SJCRH30 (cell line): ENCODE results near the gene BAHCC1. TPM values are rescaled to one million over a fixed set of nuclear protein-coding genes. Genes with fewer than 3 reads are reported as not detected.

ENCODE experiments used
- DNase-seq, 2 experiments: peaks; one replicate each; pipeline ENCODE4 v3.0.0-alpha.2; 2015 to 2020
- H3K27ac ChIP-seq: fragments of 250-450 bp; sonication (Bioruptor Pico); 2 replicates; pipeline ENCODE4 v1.5.1; 2020; ENCODE audit warnings: mild to moderate bottlenecking, moderate library complexity
- H3K27me3 ChIP-seq: fragments of 250-450 bp; sonication (Bioruptor Pico); 2 replicates; pipeline ENCODE4 v1.5.1; 2020; ENCODE audit warnings: mild to moderate bottlenecking, moderate library complexity
- H3K36me3 ChIP-seq: fragments of 250-450 bp; sonication (Bioruptor Pico); 2 replicates; pipeline ENCODE4 v1.5.1; 2020; ENCODE audit warnings: mild to moderate bottlenecking, moderate library complexity
- H3K4me1 ChIP-seq: fragments of 250-450 bp; sonication (Bioruptor Pico); 2 replicates; pipeline ENCODE4 v1.5.1; 2020; ENCODE audit warnings: mild to moderate bottlenecking, moderate library complexity
- H3K4me3 ChIP-seq: fragments of 250-450 bp; sonication (Bioruptor Pico); 2 replicates; pipeline ENCODE4 v1.5.1; 2020; ENCODE audit warnings: mild to moderate bottlenecking, moderate library complexity
- H3K9me3 ChIP-seq: fragments of 250-450 bp; sonication (Bioruptor Pico); replicated peaks from 2 replicates; pipeline ENCODE4 v1.5.1; 2020; ENCODE audit warnings: mild to moderate bottlenecking, moderate library complexity
- total RNA-seq: library from RNA; depleted of rRNA; stranded (reverse); fragments of >200 nt; shearing (Covaris generic); gene quantifications from 2 replicates; pipeline ENCODE4 v1.2.3, GENCODE V29; 2014

Gene BAHCC1
- total RNA-seq, 1 experiment from 2014 or later = 20.0 TPM

DNA sequence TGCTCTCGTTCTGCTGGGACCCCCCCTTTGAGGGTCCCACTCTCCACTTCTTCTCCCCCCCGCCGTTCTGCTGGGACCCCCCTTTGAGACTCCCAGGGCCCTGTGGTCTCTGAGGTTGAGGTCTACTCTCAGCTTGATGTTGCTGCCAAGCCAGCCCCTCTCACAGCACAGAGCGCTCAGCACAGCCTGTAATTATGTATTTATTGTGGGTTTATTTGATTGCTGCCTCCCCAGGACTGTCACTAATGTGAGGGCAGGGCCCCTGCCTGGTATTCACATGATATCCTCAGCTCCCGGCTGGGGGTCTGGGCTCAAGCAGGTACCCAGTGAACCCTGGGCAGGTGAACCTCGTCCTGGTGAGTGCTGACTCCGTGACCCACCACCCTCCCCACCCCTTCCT lies 81.9 kb downstream of the BAHCC1 start:
- no peak for DNase-seq
- no peaks in the 10 kb centered on the region for H3K36me3 ChIP-seq
- peaks cover 8% of the 10 kb centered on the region; the same call in 1 of the 2 replicates for H3K4me1 ChIP-seq
- H3K27me3 ChIP-seq = no peaks in the 10 kb centered on the region
- H3K27ac ChIP-seq = no peak overlapping the region
- no peak overlapping the region for H3K4me3 ChIP-seq
- H3K9me3 ChIP-seq = no peaks in the 10 kb centered on the region

- peaks cover 17% of the 10 kb centered on the region for H3K4me1 ChIP-seq
- H3K27ac ChIP-seq = no peak overlapping the region
- no peaks in the 10 kb centered on the region for H3K9me3 ChIP-seq
- no peaks in the 10 kb centered on the region for H3K27me3 ChIP-seq
- H3K4me3 ChIP-seq = no peak overlapping the region
- DNase-seq = no peak
- no peaks in the 10 kb centered on the region for H3K36me3 ChIP-seq
Measured at GRCh38 chr17:81478119-81478518, 82.9 kb downstream of the BAHCC1 start.

DNA sequence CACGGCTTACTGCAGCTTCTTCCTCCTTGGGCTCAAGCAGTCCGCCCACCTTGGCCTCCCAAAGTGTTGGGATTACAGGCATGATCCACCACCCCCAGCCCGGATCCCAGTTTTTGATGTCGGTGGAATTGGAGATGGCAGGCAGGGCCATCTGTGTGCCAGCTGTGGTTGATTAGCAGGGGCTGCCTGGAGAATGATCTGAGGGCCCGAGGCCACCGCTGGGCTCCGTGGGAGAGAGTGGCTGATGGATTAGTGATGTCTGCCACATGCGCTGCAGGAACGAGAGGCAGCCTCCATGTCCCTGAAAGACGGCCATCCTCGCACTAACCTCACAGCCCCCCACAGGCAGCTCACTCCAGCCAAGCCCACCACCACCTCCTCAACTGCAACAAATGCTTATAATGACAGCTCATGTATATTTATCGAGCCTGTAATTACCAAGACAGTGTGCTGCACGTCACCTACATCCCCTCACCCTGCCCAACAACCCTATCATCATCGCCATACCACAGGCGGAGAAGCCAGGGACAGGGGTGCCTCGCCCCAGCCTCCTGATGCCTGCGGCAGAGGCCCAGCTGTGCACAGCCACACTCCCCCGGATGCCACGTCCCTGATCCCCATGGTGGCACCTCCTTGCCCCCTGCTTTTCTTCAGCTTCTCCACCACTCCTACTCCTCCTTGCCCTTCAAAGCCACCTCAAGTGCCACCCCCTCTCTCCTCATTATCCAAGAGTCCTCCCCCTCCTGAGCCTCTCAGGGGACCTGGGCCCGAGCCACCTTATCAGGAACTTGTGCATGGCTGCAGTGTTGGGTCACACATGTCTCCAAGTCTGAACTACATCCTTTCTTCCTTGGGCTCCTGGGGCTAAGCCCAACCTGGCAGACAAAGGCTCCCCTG lies 84.2 kb downstream of the BAHCC1 start:
- Histone ChIP-seq H3K27ac (no peak overlapping the region), H3K4me1 (peaks cover 18% of the 10 kb centered on the region), H3K36me3 (no peaks in the 10 kb centered on the region), H3K4me3 (no peak overlapping the region), H3K9me3 (no peaks in the 10 kb centered on the region), H3K27me3 (no peaks in the 10 kb centered on the region)
- DNase-seq = peak; percentile 76 to 87

- no peaks in the 10 kb centered on the region for H3K9me3 ChIP-seq
- DNase-seq = peak; percentile 68 to 72
- H3K36me3 ChIP-seq = no peaks in the 10 kb centered on the region
- H3K4me1 ChIP-seq = peaks cover 18% of the 10 kb centered on the region
- H3K27ac ChIP-seq = no peak overlapping the region
- no peaks in the 10 kb centered on the region for H3K27me3 ChIP-seq
- no peak overlapping the region for H3K4me3 ChIP-seq
Measured at GRCh38 chr17:81480140-81481072, 85.1 kb downstream of the BAHCC1 start.

DNA sequence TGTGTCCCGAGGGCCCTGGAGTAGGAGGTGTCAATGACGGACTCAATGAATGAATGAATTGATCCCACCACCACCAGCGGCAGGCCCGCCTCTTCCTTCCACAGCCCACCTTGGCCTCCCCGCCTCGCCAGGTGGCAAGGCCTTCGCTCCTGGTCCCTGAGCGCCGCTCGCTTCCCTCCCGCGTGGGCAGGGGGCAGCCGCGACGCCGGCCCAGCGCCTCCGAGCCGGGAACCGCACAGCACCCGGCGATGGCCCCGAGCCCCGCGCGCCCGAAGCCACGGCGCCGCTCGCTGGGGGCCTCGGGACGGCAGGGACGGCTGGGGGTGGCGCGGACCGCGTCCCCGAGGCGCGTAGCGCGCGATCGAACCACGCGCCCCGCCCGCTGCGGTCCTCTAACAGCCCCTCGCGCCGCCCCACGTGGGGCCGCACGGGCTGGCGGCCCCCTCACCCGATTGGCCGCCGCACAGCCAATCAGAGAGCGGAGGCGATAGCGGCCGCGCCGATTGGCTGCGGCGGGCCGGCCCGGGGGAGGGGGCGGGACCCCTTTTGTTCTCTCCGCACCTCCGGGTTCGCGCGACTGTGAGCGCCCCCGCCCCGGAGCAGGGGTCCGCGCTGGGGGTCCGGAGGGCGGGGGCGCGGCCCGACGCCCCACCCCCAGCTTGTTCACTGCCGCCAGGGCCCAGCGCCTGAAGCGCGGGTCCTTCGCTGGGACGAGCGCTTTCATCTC lies 86.0 kb downstream of the BAHCC1 start:
- H3K9me3 ChIP-seq = no peaks in the 10 kb centered on the region
- H3K36me3 ChIP-seq = no peaks in the 10 kb centered on the region
- no peak overlapping the region for H3K27ac ChIP-seq
- no peak for DNase-seq
- no peaks in the 10 kb centered on the region for H3K27me3 ChIP-seq
- peaks cover 22% of the 10 kb centered on the region for H3K4me1 ChIP-seq
- no peak overlapping the region for H3K4me3 ChIP-seq

DNA sequence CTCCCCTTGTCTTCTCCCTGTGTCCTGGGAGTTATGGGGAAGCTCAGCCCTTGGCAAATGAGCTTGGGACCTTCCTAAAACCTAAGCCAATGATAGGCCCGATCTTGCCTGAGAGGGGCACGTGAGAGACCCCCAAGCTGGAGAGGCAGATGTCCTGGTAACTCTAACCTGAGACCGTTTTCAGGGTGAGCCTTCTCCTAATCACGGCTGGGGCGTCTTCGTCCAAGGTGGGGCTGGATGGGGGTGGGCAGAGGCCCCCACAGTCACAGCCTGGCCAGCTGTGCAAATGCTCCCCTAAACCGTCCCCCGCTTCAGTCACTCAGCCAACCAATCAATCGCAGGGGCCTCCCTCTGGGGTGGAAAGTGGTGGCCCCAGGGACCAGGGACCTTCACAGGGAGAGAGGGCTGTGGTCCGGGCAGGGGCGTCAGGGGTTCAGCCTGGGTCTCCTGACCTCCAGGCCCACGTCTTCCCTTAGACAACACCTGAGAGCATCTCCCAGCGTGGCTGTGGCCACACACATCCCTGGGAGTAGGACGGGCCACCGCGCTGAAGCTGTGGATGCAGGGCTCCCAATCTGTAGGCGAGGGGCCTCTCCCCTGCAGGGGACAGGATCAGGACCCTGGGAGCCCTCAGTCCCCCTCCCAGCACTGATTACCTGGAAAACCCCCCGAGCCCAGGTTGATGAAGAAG lies 86.7 kb downstream of the BAHCC1 start:
- H3K9me3 ChIP-seq = no peaks in the 10 kb centered on the region
- H3K27me3 ChIP-seq = no peaks in the 10 kb centered on the region
- H3K4me1 ChIP-seq = peaks cover 30% of the 10 kb centered on the region
- no peak overlapping the region for H3K27ac ChIP-seq
- no peak overlapping the region for H3K4me3 ChIP-seq
- DNase-seq = no peak
- H3K36me3 ChIP-seq = no peaks in the 10 kb centered on the region

DNA sequence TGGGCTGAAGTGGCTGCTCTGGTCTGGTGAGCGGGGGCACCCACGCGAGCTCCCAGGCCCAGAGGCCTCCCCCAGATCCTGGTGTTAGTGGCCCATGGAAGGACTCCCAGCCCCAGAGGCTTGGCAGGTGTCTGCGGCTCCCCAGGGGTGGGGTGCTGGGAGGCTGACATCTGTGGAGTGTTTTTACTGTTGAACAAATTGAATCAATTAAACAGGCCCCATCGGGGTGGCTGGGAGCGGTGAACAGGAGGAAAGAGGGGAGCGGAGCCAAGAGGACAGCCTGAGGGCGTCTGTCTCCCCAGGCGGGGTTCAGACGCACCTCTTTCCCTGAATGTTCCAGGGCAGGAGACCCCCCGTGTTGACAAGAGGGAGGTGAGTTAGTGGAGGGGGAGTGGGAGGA lies 87.4 kb downstream of the BAHCC1 start:
- DNase-seq = peak in 1 of 2 experiments; percentile 60
- no peaks in the 10 kb centered on the region for H3K36me3 ChIP-seq
- no peaks in the 10 kb centered on the region for H3K27me3 ChIP-seq
- peak overlapping the region; percentile 29; the same call in 1 of the 2 replicates for H3K27ac ChIP-seq
- H3K4me1 ChIP-seq = peaks cover 31% of the 10 kb centered on the region
- H3K4me3 ChIP-seq = peak overlapping the region; percentile 58
- no peaks in the 10 kb centered on the region for H3K9me3 ChIP-seq

- DNase-seq = peak; percentile 96 to 97
- peak overlapping the region; percentile 29 for H3K27ac ChIP-seq
- peak overlapping the region; percentile 58 for H3K4me3 ChIP-seq
- peaks cover 31% of the 10 kb centered on the region for H3K4me1 ChIP-seq
- H3K27me3 ChIP-seq = no peaks in the 10 kb centered on the region
- no peaks in the 10 kb centered on the region for H3K9me3 ChIP-seq
- H3K36me3 ChIP-seq = no peaks in the 10 kb centered on the region
Measured at GRCh38 chr17:81483085-81483861, 88.0 kb downstream of the BAHCC1 start.

DNA sequence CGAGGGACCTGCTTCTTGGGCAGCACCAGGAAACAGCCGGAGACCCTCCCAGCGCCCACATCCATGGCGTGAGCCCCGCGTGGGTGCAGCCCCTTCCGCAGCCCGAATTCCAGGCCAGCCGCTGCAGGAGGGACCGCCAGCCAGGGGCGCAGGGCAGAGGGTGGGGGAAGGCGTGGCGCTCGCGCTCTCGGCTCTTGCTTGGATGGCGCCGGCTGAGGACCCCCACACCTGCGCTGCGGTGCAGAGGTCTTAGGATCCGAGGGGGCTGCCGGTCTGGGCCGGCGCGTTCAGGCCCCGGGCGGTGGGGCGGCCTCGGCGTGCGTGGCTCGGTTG lies 88.6 kb downstream of the BAHCC1 start:
- Histone ChIP-seq H3K4me3 (peak overlapping the region; percentile 58), H3K27me3 (no peaks in the 10 kb centered on the region), H3K27ac (peak overlapping the region; percentile 29), H3K36me3 (no peaks in the 10 kb centered on the region), H3K4me1 (peaks cover 31% of the 10 kb centered on the region), H3K9me3 (no peaks in the 10 kb centered on the region)
- DNase-seq = no peak

DNA sequence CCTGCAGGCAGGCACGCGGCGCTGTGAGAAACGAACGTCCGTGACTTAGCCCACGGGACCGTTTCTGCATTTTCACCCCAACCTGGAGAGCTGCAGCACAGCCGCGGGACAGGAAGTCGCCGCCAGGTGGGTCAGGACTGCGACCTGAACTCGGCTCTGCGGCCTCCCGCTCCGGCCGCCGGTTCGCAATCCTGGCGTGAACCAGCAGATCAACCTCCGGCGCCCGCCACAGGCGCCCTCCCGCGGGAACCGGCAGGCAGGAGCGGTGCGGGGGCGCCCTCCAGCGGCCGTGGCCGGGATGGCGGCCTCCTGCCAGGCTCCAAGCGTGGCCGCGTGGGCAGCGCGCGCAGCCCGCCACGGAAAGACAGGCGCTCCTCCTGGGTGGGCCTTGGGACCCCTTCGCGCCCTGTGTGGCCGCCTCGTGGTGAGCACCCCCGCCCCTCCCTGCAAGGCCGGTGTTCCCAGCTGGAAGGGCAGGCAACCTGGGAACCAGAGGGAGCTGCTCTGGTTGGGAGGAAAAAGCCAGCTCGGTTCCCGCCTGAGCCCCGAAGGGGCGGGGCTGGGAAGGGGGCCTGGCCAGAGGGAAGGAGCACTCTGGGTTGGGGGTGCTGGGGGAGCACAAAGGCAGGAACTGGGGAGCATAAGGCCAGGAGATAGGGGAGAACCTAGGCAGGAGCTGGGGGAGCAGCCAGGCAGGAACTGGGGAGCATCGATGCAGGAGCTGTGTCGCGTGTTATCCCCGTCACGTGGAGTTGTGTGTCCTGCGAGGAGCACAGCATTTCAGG lies 89.1 kb downstream of the BAHCC1 start:
- Histone ChIP-seq H3K36me3 (no peaks in the 10 kb centered on the region), H3K4me1 (peaks cover 32% of the 10 kb centered on the region), H3K4me3 (peak overlapping the region; percentile 58), H3K27ac (peak overlapping the region; percentile 29), H3K9me3 (no peaks in the 10 kb centered on the region), H3K27me3 (no peaks in the 10 kb centered on the region)
- DNase-seq = peak; percentile 95

GRCh38 chr17:81486199-81486810 lies 91.0 kb downstream of the BAHCC1 start:
- no peaks in the 10 kb centered on the region for H3K36me3 ChIP-seq
- peak; percentile 72 to 89 for DNase-seq
- H3K27ac ChIP-seq = peak overlapping the region; percentile 3; the same call in 1 of the 2 replicates
- H3K4me1 ChIP-seq = peaks cover 40% of the 10 kb centered on the region
- H3K4me3 ChIP-seq = no peak overlapping the region
- no peaks in the 10 kb centered on the region for H3K9me3 ChIP-seq
- no peaks in the 10 kb centered on the region; the same call in 1 of the 2 replicates for H3K27me3 ChIP-seq

GRCh38 chr17:81487089-81487486 lies 91.8 kb downstream of the BAHCC1 start:
- H3K4me3 ChIP-seq = no peak overlapping the region
- H3K27me3 ChIP-seq = no peaks in the 10 kb centered on the region; the same call in 1 of the 2 replicates
- no peak overlapping the region for H3K27ac ChIP-seq
- H3K9me3 ChIP-seq = no peaks in the 10 kb centered on the region
- H3K36me3 ChIP-seq = no peaks in the 10 kb centered on the region
- peaks cover 44% of the 10 kb centered on the region for H3K4me1 ChIP-seq
- DNase-seq = no peak
